NCI-H526 treated with DMSO at 0.1 percent for 48 hours (cell line): ENCODE measurements around the gene MALRD1.

ENCODE experiments used
- DNase-seq: peaks from one replicate; lab custom pipeline; 2025; lab: John Stamatoyannopoulos, UW

The MALRD1 gene

GRCh38 chr10:19651549-19651948 is 602.9 kb downstream of the MALRD1 start:
- DNase-seq: no peak

GRCh38 chr10:19652750-19653149 is 604.1 kb downstream of the MALRD1 start:
- no peak for DNase-seq

- DNase-seq: no peak
Measured at GRCh38 chr10:19653931-19654330, 605.3 kb downstream of the MALRD1 start.

- DNase-seq: no peak
Measured at GRCh38 chr10:19654576-19654975, 606.0 kb downstream of the MALRD1 start.

DNA sequence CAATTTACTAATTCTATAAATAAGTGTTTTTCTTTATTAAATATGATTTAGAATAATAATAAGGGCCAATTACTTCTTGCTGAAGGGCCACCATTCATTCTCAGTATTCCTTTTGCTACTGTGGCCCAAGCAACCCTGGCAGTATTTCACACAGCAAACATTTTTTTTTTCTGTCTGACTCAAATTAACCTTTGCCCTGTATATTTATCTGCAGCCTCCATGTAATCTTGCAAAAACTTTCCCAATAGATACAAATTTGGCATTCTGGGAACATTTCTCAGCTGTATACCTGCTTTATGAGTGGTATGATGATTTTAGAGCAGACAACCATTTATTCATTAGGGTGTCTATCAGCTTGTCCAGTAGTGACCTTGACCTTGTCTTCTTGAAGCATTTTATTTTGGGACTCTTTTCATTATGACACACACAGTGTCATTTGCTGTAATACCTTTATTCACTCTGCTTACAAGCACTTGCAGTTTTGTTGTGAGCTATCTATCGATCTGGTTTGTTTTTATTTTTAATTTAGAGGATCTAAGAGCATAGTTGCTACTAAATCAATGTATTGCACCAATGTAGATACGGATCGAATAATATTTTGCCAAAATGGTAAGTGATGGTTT is 607.9 kb downstream of the MALRD1 start:
- DNase-seq: no peak

DNA sequence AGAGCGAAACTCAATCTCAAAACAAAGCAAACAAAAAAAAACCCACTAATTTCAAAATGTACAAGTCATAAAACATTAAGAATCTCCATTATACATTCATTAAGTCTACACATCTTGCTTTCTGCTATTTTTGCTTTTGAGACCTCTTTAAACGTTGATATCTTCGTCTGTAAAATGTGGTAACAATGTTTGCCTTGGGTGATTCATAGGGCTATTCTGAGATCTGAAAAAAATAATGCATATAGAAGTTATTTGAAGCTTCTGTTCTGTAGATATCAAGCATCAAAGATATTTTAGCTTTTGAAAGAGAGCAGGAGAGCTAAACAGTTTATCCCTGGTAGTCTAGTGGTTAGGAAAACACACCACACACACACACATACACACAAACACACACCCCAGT is 609.5 kb downstream of the MALRD1 start:
- DNase-seq: no peak

- no peak for DNase-seq
Measured at GRCh38 chr10:19658622-19659233, 610.1 kb downstream of the MALRD1 start.

GRCh38 chr10:19659920-19660655 is 611.5 kb downstream of the MALRD1 start:
- no peak for DNase-seq

- DNase-seq: no peak
Measured at GRCh38 chr10:19663344-19663743, 614.7 kb downstream of the MALRD1 start.

GRCh38 chr10:19668116-19668515 is 619.5 kb downstream of the MALRD1 start:
- DNase-seq: no peak

DNA sequence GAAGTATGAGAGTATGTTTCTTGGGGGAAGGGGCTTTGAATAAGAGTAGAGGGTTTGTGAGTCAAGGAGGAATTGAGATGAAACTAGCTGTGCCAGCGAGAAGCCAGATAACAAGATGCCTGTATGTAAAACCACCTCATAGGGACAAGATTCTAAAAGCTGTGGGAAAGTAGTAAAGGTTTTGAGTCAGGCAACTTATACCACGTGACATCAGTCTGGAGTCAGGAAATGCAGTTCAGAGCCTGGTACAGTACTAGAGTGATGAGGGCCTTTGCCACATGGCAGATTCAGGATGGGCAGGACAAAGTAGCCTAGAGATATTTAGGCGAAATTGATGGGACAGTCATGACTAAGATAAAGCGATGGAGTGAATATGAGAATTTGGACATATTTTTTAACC is 627.5 kb downstream of the MALRD1 start:
- DNase-seq: no peak

GRCh38 chr10:19683356-19683755 is 634.8 kb downstream of the MALRD1 start:
- no peak for DNase-seq

DNA sequence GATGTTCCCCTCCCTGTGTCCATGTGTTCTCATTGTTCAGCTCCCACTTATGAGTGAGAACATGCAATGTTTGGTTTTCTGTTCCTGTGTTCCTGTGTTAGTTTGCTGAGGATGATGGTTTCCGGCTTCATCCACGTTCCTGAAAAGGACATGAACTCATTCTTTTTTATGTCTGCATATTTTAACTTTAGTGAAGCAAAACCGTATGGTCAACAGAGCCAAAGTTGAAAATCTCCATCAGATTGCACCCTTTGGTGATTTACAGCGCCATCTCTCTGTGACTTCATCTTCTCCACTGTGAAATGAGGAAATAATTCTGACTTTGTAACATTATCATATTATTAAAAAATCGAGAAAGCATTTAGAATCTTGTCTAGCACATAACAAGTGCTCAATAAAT is 635.4 kb downstream of the MALRD1 start:
- DNase-seq: no peak

DNA sequence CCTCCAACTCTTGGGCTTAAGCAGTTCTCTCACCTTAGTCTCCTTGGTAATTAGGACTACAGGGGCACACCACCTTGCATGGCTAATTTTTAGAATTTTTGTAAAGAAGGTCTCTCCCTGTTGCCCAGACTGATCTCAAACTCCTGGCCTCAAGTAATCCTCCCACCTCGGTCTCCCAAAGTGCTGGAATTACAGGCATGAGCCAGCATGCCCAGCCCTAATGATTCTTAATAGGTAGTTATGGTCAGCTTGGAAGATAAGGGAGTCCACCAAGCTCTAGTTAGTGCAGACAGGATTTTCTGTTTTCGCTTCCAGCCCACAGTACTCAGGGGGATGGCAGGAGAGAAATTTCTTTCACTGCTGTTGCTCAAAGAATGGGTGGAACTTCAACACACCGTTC is 639.7 kb downstream of the MALRD1 start:
- no peak for DNase-seq

- no peak for DNase-seq
Measured at GRCh38 chr10:19689231-19689630, 640.6 kb downstream of the MALRD1 start.

GRCh38 chr10:19699299-19699698 is 650.7 kb downstream of the MALRD1 start:
- no peak for DNase-seq

DNA sequence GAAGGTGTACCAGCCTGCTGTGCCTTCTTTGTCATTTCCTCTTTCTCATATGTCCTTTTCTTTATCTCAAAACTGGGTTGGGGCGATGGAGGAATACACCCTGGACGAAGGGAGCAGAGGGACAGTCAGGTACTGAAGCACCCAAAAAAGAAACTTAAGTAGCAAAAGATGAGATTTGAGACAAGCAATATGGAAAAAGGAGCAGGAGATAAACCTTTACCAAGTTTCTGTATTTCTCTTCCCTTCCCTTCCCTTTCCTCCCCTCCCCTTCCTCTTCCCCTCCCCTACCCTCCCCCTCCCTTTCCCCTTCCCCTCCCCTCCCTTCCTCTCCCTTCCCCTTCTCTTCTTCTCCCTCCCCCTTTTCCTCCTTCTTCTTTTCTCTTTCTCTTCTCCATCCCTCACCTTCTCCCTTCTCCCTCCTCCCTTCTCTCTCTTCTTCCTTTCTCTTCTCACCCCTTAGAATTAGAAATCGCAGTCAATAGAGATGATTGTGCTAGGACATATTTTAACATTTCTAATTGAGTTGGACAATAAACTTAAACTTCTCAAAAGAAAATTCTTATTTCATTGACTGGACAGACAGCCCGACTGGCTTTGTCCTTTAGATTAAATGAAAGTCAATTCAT is 652.9 kb downstream of the MALRD1 start:
- DNase-seq: no peak

- no peak for DNase-seq
Measured at GRCh38 chr10:19702215-19702614, 653.6 kb downstream of the MALRD1 start.

GRCh38 chr10:19704544-19704943 is 655.9 kb downstream of the MALRD1 start:
- DNase-seq: no peak

DNA sequence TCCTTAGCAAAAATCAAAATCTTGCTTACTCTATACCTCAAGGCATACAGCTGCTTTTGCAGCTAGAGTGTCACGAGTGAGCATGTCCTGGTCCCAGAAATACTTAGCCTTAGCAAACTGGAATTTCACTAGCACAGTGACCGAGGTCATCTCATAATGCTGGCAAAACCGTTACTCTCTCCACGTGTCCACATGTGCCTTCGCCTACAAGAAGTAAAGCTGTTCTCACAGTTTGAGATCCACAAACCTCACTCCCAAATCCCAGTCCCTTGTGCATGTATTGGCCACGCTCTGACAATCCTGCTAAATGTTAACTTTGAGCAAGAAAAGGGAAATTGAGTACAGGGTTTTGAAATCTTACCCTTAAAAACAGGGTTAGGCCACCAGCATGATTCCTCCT is 656.6 kb downstream of the MALRD1 start:
- DNase-seq: no peak

GRCh38 chr10:19706904-19707303 is 658.3 kb downstream of the MALRD1 start:
- DNase-seq: no peak

DNA sequence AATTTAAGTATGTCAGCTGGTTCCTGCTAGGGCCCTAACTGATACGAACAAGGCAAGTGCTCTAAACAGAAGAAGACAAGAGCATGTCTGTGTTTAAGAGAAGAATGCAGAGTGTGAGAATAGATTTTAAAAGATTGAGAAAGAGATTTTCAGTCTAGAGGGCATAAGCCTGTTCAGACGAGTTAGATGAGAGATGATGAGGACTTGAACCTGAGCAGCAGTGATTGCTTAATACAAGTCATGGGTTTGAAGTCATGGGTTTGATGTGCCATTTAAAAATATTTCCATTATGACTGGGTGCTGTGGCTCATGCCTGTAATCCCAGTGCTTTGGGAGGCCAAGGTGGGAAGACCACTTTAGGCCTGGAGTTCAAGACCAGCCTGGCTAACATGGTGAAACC is 658.8 kb downstream of the MALRD1 start:
- DNase-seq: no peak

- no peak for DNase-seq
Measured at GRCh38 chr10:19708031-19708430, 659.4 kb downstream of the MALRD1 start.
